Inflammatory macrophage treated with lipopolysaccharide for 1 hour (primary cell): ENCODE results near the gene SYT9.

ENCODE experiments used
- DNase-seq, 2 donors: peaks; one replicate each; pipeline ENCODE4 v3.0.0-alpha.2; 2020 to 2022

Gene SYT9

DNA sequence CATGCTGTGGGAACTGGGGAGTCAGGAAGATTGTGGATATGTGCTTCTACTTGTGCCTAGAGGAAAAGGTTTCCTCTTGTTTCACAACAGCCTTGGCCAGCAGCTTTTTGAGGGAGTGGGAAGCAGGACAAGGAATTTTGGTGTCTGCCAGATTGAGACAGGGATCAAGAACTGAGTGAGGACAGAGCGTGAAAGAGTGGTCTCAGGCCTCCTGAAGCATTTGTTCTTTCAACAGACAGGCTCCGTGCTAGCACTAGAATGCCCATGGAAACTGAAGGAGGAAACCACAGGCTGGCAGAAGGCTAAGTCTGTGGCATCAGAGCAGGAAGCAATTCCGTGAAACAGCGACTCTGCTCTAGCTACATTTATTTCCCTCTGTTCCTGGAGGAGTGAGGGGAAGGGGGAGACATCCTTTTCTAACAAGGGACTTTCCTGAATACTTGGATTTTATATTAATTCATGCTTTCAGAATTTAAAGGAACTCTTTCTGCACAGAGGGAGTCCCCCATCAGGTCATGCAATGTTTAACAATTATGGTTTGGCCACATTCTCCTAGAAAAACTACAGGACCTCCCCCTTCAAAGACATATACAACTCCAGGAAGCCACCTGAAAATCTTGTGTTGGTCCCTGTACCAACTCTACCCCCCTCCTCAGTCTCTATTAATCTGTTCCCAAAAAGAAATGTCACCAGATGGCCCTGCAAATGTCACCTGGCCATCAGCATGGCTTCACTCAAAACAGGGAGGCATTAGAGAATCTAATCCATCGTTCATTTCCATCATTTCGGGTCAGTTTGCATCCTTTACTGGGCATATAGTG, 96.1 kb downstream of the SYT9 start:
- DNase-seq = no peak

DNA sequence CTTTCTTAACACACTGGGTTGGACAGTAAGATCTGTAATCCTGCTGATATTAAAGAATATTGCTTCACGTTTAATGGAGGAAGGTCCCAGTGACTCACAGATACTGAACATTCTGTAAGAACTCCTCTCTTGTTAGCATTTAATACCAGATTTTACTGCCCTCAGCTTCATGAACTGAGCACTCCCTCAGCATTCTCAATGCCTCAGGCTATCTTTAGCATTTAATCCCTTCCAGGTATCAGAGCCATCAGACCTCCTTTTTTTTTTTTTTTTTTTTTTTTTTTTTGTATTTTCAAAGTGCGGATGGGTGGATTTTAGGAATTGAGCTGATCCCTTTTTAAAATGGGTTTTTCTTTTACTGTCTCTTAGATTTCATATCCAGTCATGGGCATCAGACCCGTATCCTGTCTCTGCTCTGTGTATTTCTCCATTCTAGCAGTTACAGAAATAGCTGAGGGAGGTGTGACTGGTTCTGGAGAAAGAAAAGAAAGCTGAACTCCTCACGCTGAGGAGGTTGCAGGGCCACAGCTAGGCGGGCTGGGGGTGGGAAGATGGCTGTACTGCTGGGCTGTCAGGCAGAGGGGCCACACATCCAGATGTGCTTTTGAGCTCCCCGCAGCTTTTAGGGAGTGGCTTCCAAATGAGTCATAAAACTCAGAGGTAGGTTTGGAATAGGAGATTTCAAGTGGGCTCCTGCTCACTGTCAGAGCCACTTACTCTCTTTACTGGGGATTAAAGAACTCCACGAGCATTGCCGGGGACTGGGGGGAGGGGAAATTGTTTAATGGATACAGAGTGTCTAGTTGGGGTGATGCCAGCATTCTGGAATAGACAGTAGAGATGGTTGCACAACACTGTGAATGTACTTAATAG, 97.0 kb downstream of the SYT9 start:
- no peak for DNase-seq

DNA sequence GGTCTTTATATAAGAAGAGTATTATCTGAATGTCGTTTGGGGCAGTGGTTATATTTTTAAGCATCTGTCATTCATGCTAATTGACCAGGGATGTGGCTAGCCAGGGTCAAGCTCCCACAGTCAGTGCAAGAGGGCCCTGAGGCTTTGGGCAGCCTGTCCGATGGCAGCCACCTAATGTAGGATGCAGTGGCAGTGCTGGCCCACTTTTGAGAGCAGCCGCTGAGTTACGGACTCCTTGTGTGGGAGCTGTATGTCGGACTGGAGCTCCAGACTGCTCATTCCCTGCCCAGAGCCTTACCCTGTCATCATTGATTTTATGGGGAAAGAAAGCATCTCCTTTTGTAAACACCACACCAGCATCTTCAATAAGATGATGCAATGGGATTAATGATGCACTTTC, 99.5 kb downstream of the SYT9 start:
- DNase-seq = no peak

DNA sequence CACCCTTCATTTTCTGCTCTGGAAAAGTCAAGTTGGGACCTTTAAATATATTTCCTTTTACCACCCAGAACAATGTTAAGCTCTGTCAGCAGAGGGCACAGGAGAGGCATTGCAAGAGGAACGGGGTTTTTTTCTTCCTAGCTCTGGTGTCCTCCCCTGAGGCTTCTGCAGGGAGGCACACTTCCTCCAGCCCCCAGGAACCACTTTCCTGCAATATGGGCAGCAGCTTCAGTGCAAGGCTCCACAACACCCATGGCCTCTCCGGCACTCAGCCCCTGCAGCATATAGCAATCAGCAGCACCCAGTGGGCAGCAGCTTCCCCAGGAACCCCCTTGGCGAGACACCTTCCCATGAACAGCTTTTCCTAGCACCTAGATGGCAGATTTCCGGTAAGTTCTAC, 101.4 kb downstream of the SYT9 start:
- peak; percentile 33 to 64 for DNase-seq

DNA sequence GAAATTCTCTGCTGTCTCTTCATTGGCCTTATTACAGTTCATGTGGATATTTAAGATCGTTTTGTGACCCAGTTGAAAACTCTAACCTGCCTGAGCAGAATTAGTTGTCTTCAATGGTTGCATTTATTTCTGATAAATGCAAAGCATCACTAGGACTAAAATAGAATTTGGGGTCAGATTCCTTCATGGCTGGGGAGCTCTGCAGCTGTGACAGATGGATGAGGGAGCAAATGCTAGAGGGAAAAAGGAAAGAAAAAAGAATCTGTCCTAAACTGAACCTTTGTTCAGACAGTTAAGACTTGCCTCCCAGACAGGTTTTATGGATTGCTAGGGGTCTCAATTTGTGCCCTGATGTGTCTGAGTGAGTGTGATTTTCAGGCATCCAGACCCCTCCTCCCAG, 113.0 kb downstream of the SYT9 start:
- no peak for DNase-seq

DNA sequence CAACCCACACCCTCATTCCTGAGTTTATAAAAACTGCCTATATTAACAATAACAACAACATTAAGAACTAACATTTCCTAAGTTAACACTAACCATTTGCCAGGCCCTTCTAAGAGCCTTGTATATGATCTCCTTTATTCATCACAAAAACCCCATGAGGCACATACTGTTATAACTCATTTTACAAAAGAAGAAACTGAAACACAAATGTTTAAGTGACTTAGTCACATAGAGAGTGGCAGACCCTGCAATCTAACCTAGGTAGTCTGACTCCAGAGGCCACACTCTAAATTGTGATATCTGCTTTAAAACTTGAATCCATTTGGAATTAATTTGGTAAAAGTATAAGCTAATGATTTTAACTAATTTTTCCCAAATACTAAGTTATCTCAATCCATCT, 116.1 kb downstream of the SYT9 start:
- no peak for DNase-seq

DNA sequence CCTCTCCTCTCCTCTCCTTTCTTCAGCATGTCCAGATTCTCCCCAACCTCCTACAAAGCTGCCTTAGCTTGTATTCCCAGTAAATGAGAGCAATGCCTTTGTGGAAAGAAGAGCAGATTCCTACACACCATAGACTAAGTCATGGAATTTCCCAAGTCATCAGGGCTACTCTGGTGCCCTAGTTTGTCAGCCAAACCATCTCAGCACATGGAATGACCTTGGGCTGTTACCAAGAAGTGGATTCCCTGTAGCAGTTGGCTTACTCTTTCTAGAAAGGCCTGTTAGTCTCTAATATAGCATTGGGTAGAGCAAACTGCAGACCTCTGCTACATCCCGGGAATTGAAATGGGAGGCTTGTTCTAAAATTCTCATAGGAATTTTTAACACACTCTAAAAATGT, 124.7 kb downstream of the SYT9 start:
- DNase-seq = no peak

DNA sequence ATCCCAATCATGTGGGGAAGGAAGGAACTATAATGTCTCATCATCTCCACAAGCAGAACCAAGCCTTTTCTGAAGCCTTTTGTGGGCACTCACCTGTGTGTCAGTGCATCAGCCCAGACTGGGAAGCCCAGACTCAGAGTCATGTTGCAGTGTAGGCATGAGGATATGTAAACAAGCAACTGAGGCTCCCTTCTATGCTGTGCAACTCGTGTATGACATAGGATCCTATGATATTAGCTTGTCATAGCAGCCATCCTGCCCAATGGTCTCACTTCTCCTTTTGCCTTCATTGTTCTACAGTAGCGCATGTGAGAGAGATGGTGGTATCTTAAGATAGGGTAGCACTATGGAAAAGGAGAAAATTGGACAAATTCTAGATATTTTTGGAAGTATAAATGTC, 130.2 kb downstream of the SYT9 start:
- DNase-seq = no peak

DNA sequence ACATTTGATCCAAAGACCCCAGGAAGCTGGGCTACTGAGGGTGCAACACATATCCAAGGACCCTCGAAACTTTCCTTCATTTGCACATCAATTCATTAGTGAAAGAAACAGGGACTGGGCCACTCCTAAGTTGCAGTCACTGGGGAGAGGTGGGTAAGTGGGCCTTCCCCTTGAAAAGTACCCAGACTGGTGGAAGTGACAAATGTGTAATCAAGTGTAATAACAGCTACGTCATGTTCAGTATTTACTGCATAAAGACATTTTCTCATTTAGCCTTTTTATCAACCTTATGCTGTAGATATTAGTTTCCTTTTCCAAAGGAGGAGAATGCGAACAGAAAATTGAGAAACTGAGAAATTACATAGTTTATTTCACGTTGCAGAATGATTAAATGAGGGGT, 131.7 kb downstream of the SYT9 start:
- no peak for DNase-seq

DNA sequence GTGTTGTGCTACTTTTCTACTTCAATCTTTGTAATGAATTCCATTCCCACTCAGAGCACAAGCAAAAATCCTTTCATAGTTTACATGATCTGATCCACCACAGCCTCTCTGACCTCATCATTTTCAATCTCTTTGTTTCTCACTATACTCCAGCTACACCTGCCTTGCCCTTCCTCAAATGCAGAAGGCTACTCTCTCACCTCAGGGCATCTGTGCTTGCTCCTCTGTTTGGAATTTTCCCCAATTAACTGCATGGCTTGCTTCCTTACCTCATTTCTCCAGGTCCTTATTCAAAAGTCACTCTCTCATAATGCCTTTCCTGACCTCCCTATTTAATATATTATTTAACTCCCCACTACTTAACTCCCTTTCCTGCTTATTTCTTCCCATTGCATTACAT, 133.0 kb downstream of the SYT9 start:
- no peak for DNase-seq

DNA sequence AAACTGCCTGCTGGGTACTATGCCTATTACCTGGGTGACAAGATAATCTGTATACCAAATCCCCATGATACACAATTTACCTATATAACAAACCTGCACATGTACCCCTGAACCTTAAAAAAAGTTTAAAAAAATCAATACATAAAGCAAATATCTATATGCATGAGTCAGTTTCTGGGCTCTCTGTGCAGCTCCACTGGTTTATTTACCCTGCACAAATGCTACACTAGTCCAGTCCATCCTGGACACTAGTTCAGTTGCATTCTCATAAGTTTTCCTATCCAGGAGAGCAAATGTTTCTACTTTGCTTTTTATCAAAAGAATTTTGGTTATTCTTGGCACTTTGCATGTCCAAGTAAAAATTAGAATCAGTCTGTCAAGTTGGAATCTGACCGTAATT, 133.8 kb downstream of the SYT9 start:
- no peak for DNase-seq

DNA sequence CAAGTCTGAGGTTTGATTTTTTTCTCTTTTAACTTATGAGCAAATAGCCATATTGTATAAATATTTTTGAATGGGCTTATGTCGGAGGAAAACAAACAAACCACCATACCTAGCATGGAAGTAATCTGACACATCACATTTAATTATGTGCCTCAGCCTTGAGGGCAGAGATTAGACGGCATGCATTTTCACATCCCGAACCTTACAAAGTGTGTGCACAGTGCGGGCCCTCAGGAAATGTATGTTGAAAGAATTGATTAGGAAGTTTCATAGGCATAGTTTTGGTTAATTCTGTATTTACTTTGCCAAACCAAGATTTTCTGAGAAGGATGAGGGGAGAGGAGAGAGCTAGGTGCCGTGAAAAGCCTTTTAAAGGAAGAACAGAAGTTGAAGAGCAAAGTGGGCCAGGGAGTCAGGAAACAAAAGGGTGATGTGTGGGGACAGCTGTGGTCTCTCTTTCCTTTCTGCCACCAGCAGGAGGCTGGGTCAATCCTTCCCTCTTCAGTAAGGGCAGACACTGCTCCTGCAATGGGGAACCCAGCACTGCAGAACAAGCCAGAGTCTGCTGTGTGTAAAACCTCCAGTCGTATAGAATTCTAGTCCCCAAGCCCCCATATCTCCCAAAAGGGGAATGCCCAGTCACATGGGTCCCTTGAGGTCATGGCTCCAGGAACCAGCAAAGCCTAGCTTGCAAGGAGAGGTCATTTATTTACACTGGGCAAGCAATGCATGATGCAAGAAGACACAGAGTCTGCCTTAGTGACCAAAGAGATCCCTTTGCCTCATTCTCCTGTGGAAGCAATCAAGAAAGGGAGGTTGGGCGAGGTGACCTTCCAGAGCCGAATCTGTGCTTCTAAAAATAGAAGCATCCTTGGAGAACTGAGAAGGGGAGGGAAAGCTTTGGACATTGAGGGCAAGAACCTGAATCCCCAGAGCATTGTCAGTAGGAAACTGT, 162.5 kb downstream of the SYT9 start:
- DNase-seq = no peak

DNA sequence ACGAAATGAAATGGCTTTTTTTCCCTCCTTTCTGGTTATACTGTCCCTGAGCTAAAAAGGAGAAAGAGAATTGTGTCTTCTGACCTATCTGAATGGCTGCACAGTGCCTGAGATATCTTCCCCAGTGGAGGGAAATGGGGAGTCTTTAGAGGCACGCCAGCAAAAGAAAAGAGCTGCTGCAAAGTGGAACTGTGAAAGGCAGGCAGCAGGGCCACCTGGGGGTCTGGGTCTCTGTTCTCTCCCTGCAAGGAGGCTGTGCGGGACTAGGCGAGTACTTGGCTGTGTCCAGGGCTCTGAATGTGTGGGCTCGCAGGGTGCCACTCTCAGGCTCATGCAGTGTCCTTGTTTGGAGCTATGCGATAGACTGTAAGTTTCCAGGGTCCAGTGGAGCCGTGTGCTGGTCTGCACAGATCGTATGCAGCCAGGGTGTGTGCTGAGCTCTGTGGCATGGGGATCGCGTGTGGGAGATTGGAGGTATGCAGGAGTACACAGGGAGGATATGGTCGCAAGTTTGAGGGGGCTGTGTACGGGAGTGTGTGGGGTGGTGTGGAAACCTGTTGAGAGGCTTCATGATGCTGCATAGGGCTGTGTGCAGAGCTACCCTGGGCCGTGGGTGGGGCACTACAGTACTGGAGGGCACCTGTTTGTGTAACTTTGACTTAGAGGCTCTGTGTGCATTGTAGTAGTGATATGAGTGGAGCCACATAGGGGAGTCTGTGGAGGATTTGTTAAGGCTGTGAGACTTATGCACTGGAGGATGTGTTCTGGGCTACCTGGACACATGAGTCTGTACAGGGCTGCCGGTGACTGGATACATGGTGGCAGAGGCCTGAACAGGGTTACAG, 163.5 kb downstream of the SYT9 start:
- DNase-seq = no peak

DNA sequence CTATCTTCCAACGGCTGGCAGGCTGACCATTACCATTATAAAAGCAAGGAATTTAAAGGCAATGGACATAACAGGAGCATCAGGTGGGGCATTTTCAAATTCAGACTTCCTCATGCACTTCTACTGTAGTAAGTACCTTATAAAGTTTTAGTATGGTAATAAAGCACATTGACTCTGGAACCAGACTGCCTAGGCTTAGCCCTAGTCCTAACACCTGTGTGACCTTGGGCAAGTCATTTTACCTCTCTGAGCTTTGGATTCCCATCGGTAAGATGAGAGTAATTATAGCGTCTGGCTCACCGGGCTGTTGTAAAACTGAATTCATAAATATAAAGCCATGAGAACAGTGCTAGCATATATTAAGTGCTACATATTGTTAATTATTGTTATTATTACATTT, 164.4 kb downstream of the SYT9 start:
- no peak for DNase-seq

DNA sequence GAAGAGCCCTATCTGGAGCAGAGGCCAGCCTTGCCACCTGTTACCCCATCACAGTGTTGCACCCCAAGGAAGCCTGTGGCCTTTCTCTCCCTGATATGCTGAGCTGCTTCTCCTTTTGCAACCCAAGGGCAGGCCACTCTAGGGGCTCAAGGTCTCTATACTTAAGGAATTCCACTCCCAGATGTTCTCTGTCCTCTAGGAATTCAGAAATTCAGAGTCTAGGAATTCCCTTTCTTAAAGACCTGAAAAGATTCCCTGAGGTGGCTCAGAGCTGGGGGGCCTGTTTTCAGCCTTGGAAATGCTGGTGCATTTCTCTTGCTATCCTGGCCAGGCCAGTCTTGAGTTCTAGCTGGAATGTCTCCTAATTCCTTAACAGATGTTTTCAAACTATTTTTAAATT, 165.6 kb downstream of the SYT9 start:
- DNase-seq = no peak

DNA sequence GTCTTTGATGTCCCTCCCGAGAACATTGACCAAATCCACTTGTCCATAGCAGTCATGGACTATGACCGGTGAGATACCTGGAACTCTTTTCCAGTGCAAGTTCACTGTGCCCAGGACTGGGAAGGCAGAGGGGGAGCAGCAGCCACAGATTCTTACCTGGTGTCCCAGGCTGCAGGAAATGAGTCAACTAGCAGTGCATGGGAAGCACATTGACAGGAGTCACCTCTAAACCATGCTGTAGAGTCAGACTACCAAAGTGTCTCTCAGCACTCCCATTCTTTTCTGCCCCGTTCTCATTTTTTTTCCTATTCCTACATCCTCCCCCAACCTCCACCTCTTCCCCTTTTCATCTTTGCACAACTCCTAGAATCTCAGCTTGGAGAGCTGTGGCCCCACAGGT, 166.4 kb downstream of the SYT9 start:
- DNase-seq = no peak

DNA sequence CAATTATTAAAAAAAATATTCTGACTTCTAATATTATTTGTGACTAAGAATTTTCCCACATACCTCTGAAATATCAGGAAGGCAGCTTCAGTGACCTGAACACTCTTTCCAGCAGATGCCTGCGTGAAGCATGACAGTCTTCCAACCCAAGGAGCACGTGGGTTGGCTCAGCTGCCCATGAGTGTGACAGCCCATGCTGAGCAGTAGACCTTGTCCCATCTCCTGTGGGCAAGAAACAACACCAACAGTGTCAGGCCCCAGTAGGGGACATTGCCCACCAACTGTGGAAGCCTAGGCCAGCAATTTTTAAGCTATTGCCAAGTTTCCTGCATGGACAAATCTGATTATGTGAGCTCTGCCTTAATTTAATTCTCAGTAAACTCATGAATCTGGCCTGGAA, 167.2 kb downstream of the SYT9 start:
- no peak for DNase-seq

DNA sequence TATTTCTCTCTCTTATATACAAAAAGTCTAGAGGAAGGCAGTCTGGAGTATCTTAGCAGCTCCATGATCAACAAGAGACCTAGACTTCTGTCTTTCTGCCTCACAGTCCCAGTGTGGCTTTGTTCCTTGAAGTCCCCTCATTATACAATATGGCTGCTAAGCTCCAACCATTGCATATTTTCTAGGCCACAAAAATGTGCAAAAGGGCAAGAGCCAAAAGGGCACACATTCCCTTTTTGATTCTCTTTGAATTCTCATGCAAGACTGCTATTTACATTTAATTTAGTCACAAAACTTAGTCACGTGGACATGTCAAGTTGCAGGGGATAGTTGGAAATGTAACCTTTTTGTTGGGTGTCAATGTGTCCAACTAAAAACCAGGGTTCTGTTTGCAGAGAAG, 169.4 kb downstream of the SYT9 start:
- no peak for DNase-seq

DNA sequence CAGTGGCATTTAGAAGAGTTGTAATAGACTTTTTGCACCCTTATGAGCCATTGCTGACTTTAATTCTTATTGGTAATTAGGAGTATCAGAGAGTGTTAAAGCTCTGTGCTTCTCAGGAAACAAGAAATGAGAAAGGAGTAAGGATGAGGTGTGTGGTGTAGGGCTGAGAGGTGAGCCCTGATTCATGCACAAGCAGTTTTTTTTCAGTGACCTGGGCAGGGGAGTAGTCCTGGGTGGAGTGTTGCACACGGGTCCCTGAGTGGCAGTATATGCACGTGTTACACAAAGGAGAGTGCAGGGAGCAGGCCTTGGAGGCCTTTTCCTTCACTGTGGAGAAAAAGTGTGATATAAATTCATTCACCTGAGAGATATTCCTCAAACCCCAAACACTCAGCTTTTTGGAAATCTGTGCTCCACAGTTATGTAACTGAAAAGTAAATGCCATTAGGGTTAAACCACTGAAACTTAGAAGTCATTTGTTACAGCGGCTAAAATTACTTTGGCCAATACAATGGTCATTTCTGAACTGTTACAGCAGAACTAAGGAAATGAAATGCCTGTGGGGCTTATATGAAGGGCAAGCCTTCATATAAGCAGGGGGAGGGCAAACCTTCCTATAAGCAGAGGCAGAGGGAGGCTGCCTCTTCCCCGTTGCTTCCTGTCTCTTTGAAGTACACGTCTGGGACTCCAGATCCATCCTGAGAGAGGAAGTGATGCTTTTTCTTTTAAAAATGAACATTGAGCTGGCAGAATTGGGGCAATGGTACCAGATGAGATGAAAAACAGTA, 171.0 kb downstream of the SYT9 start:
- DNase-seq = no peak

DNA sequence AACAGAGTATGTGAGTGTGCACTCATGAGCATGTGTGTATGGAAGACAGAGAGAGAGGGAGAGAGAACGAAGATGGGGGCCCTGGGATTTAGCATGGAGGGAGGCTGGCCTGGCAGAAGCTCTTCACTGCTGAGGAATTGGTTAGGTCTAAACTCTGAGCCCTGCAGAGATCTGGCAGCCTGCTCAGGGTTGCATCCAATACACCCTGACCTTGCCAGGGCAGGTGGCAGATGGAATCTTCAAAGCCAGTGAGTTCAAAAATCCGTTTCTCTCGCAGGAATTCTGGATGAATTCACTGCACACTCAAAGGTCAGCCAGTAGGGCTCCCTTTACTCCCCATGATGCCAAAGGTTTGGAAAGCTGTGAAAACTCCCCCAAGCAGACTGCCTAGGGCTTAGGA, 172.2 kb downstream of the SYT9 start:
- DNase-seq = no peak

DNA sequence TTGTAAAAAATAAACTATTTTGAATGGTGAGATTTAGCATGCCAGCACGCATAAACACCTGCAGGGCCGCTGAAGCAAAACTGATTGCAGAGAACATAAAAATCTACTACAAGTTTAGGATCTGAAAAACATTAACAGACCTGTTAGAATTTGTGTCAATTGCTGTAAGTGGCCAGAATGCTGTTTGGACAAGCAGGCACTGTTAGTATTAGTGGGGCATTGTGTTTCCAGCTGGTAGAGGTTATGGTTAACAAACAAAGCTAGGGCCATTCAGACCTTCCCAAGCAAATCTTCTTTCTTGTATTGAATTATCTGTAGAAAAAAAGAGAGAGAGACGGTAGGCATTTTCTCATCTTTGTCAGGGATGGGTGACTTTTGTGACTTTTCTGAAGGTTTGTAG, 176.0 kb downstream of the SYT9 start:
- DNase-seq = no peak
